Activated T-cell treated with anti-CD3 and anti-CD28 coated beads, Interleukin-2, amount 50 U/mL, for 1 hour (primary cell): Measurements from ENCODE around the gene RBM38.
"Not testable (repeated sequence)": the region's sequence is repeated elsewhere in the genome, so short reads cannot be mapped to it uniquely, and the experiment has no call there.

Experiments used
- DNase-seq: peaks from one replicate; pipeline ENCODE4 v3.0.0-alpha.2; 2020

Gene RBM38

GRCh38 chr20:57405236-57406016, 14.2 kb downstream of the RBM38 start:
- DNase-seq: no peak

DNA sequence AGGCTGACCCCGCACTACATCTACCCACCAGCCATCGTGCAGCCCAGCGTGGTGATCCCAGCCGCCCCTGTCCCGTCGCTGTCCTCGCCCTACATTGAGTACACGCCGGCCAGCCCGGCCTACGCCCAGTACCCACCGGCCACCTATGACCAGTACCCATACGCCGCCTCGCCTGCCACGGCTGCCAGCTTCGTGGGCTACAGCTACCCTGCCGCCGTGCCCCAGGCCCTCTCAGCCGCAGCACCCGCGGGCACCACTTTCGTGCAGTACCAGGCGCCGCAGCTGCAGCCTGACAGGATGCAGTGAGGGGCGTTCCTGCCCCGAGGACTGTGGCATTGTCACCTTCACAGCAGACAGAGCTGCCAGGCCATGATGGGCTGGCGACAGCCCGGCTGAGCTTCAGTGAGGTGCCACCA, 16.4 kb downstream of the RBM38 start:
- no peak for DNase-seq

- no peak for DNase-seq
Measured at GRCh38 chr20:57408131-57408530, 16.9 kb downstream of the RBM38 start.

GRCh38 chr20:57408536-57409233, 17.5 kb downstream of the RBM38 start:
- DNase-seq: no peak

GRCh38 chr20:57409316-57409671, 18.1 kb downstream of the RBM38 start:
- DNase-seq: no peak

- DNase-seq: no peak
Measured at GRCh38 chr20:57409672-57410397, 18.6 kb downstream of the RBM38 start.

- no peak for DNase-seq
Measured at GRCh38 chr20:57410398-57410920, 19.3 kb downstream of the RBM38 start.

DNA sequence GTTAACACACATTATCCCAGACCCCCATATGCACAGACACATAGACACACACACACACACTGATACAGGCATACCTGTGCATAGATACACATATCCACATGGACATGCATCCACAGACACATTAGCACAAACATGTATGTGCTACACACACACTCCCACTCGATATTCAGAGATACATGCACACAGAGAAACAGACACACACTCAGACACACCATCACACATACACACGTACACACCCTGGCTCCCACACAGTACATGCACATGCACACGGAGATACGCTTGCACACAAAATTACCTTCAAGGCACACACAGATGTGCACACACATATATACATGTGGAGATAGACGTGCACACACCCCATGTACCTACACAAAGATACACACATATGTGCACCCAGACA, 19.7 kb downstream of the RBM38 start:
- no peak for DNase-seq

GRCh38 chr20:57411406-57412283, 20.4 kb downstream of the RBM38 start:
- no peak for DNase-seq

GRCh38 chr20:57412347-57413029, 21.3 kb downstream of the RBM38 start:
- no peak for DNase-seq

DNA sequence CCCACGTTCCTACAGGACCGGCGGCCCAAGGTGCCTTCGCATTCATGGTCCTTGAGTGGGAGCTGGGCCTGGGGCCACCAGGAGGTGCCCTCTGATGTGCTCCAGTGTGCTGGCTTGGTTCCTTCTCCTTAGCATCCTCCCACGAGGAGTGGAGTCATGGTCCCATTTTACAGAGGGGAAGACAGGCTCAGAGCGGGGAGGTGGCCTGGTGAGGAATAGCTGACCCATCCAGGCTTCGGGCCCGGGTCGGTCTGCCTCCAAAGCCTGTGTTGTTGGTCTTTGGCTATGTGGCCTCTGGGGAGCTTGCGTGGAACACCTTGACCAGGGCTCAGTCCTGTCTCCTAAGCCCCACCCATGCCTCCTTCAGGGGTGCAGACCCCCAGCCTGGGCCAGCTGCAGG, 22.8 kb downstream of the RBM38 start:
- DNase-seq: no peak

DNA sequence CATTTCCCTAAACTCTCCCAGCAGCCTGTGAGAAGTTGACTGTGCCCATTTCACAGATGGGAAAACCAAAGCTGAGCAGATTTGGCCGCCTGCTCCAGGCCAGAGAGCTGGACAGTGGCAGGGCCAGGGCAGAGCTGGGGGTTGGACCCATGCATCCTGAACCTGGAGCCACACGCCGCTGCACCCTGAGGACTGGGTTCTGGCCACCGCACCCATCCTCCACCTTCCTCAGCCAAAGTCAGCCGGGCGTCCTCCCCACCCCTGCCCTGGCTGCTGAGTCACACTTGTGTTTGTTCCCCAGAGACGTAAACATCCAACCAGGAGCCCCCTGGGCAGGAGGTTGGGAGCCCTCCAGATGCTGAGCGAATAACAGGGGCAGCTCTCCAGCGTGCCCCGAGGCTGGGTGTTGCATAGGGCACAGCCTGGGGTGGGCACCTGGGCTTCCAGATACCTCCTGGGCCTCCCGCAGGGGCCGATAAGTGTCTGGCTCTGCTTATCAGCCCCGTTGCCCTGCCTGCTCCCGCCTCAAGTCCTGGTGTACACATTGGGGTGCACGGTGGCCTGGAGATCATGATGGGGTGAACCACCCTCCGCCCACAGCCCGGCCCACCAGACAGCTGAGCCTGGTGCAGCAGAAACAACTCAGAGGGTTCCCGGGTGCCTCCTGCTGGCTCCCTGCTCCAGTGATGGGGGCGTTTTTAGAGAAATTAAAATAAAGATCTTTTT, 23.8 kb downstream of the RBM38 start:
- no peak for DNase-seq

DNA sequence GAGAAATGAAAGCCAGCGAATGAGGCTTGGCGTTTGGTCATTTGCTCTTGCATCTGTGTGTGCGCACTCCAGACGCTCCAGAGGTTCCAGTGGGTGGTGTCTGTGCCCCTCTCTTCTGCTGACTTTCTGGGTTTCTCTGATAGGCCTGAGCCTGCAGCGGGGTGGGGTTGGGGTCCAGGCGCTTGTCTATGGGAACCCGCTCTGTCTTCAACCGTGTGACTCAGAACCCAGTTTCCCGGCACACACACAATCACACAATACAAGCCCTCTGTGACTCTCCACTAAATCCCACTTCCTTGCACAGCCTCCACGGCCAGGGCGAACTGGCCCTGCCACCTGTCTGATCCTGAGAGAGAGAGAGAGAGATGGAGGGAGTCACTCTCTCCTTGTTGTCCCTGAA, 24.6 kb downstream of the RBM38 start:
- DNase-seq: no peak

- no peak for DNase-seq
Measured at GRCh38 chr20:57416296-57417022, 25.3 kb downstream of the RBM38 start.

- DNase-seq: no peak
Measured at GRCh38 chr20:57417051-57417689, 26.0 kb downstream of the RBM38 start.

DNA sequence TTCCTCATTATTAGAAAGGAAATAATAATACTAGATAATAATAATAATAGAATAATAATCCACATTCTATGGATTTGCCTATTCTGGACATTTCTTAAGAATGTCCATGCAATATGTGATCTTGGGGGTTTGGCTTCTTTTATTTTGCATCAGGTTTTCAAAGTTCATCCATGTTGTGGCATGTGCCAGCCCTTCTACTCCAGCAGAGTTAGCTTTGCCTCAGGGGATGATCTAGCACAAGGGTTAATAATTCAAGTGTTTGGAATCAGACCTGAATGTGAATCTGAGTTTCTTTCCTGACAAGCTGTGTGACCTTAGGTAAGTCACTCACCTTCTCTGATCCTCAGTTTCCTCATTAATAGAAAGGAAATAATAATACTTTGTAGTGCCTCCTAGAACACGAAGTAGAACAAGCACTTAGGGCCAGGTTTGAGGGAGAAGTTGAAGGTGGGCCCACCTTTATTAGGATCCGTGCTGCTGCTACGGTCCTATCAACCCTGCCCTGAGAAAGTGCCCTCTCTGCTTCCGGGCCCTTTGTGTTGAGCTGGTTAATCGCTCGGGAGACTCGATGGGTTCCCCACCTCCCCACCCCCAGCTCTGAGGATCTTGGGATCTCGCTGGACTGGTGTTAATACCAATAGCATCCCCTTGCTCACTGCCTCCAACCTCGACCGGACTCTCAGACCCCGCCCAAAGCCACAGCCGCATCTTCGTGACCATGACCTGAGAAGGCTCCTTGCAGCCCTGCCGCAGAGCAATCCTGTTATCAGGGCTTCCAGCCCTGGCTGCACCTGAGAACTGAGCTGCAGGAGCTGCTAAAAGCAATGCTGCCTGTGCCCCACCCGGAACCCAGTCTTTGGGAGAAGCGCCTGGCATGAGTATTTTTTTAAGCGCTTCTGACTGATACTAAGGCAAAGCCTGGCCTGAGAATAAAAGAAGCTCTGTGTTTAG, 26.9 kb downstream of the RBM38 start:
- DNase-seq: no peak

GRCh38 chr20:57419479-57419878, 28.3 kb downstream of the RBM38 start:
- not testable (repeated sequence) for DNase-seq

- no peak for DNase-seq
Measured at GRCh38 chr20:57420571-57421252, 29.5 kb downstream of the RBM38 start.
